Spleen (tissue), 11 donors: ENCODE results near the gene NRXN3. TPM values are rescaled to one million over a fixed set of nuclear protein-coding genes. Genes with fewer than 3 reads are reported as not detected.

Experiments
- DNase-seq: peaks from one replicate; pipeline ENCODE4 v3.0.0-alpha.2; 2020
- H3K27ac ChIP-seq, 8 donors: fragments of 200-600 bp; sonication (generic) in 7 of 8; 1 replicate in 4 of 8; 2 replicates in 4 of 8; pipeline versions ENCODE4 v1.5.0 to v1.8.0; 2016 to 2021; ENCODE audit warnings: inconsistent platforms in 4 of 8, mild to moderate bottlenecking in 4 of 8, moderate library complexity in 1 of 8
- H3K27me3 ChIP-seq, 7 donors: fragments of 200-600 bp; sonication (generic) in 6 of 7; replicated peaks in 1 of 7; 1 replicate in 4 of 7; 2 replicates in 3 of 7; pipeline versions ENCODE4 v1.5.0 to v1.8.0; 2016 to 2021; ENCODE audit warnings: inconsistent platforms in 3 of 7, mild to moderate bottlenecking in 1 of 7
- H3K36me3 ChIP-seq, 6 donors: fragments of 200-600 bp; sonication (generic) in 5 of 6; 1 replicate in 4 of 6; 2 replicates in 2 of 6; pipeline versions ENCODE4 v1.5.0 to v1.8.0; 2016 to 2021; ENCODE audit warnings: inconsistent platforms in 2 of 6
- H3K4me1 ChIP-seq, 6 donors: fragments of 200-600 bp; sonication (generic) in 5 of 6; 1 replicate in 3 of 6; 2 replicates in 3 of 6; pipeline versions ENCODE4 v1.5.0 to v1.8.0; 2016 to 2021; ENCODE audit warnings: inconsistent platforms in 3 of 6
- H3K4me3 ChIP-seq, 8 donors: fragments of 200-600 bp; sonication (generic) in 7 of 8; 1 replicate in 4 of 8; 2 replicates in 4 of 8; pipeline versions ENCODE4 v1.5.0 to v1.8.0; 2016 to 2021; ENCODE audit warnings: inconsistent platforms in 4 of 8, mild to moderate bottlenecking in 4 of 8, moderate library complexity in 2 of 8
- H3K9me3 ChIP-seq, 8 donors: fragments of 200-600 bp; sonication (generic) in 7 of 8; 1 replicate in 4 of 8; 2 replicates in 4 of 8; pipeline versions ENCODE4 v1.5.0 to v1.8.0; 2016 to 2021; ENCODE audit warnings: inconsistent platforms in 4 of 8
- POLR2A ChIP-seq, 3 donors: fragments of 450-650 bp; IDR thresholded peaks; one replicate each; pipeline ENCODE4 v1.5.1; 2017; ENCODE audit warnings: antibody characterized with exemption in 3 of 3, mild to moderate bottlenecking in 1 of 3
- POLR2AphosphoS5 ChIP-seq, 3 donors: sonication (generic); formaldehyde crosslinking; IDR thresholded peaks; one replicate each; pipeline ENCODE4 v1.5.1; 2017; ENCODE audit warnings: antibody characterized with exemption in 3 of 3
- WGBS, 5 donors: extraction: QIAGEN DNeasy Blood & Tissue Kit in 3 of 5; methylation state at CpG; one replicate each; pipeline versions ENCODE4 v1.1.5 to v1.1.7; 2013 to 2018; 5-methylcytosine and 5-hydroxymethylcytosine counted together
- intact Hi-C: fragments of 100-400 bp; cut with DNase I; formaldehyde crosslinking; loops from one replicate; pipeline ENCODE4 v1.15.0; 2023; ENCODE audit warnings: low total_unique reads
- polyA plus RNA-seq, 3 donors: library from polyadenylated mRNA; stranded (reverse); fragments of 200-250 nt; gene quantifications; one replicate each; pipeline ENCODE4 v1.2.1, GENCODE V29; 2013
- total RNA-seq, 7 donors: library from RNA; depleted of rRNA in 3 of 7; stranded (reverse); fragments of >200 nt in 3 of 7; fragmentation: NEBNext Ultra II Directional in 4 of 7; extraction: Animal tissue kit (Norgen Biotek cat#: 25700) in 4 of 7; gene quantifications; one replicate each; pipeline versions ENCODE4 v1.1.0 to v1.2.1, GENCODE V29; 2016 to 2021
- TF ChIP-seq, protein P1 (sequence below), 11 experiments: fragments of 200-600 bp in 7 of 11; fragments of 450-650 bp in 4 of 11; sonication (generic) in 4 of 11; IDR thresholded peaks in 8 of 11; conservative IDR thresholded peaks in 3 of 11; 1 replicate in 7 of 11; 2 replicates in 4 of 11; pipeline versions ENCODE4 v1.4.0 to v1.8.0; 2016 to 2021; ENCODE audit warnings: antibody characterized with exemption in 11 of 11, inconsistent platforms in 4 of 11, mild to moderate bottlenecking in 1 of 11
- donor health status: healthy with polysubstance abuse.
- donor health status: DM: no; HTN: no; CAD: no; lungs with moderate emphysema.
- donor health status: DM: no; HTN: no; CAD: no.
- donor health status: Bipolar disorder and iron deficiency.
- donor health status: healthy.
- donor health status: DM: no; HTN: no; CAD: no.
- donor health status: DM: yes; HTN: yes; CAD: no.

NRXN3 gene
- total and polyA plus RNA-seq, 10 donors: 0.21 to 11.5 (median 1.6) TPM

DNA sequence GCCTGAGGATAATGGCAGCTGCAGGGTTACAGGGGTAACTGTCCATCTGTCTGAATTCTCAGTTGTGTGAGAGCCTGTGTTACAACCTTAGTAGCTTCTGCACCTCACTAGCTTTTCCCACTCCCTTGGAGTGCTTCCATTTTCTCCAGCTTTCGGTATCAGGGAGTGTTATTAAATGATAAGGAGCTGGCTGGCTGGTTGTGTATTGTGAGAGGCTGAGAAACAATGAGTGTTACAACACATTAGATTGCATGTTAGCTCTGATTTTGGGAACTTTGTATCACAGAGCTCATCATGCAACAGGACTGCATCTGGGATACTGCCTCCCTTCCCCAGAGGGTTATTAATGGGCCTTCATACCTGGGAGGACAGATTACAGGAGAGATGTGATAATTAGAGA lies 1317.5 kb downstream of the NRXN3 start:
- no peak for TF ChIP-seq POLR2A (IDR thresholded peaks at IDR 0.05)
- TF ChIP-seq, protein P1, sequence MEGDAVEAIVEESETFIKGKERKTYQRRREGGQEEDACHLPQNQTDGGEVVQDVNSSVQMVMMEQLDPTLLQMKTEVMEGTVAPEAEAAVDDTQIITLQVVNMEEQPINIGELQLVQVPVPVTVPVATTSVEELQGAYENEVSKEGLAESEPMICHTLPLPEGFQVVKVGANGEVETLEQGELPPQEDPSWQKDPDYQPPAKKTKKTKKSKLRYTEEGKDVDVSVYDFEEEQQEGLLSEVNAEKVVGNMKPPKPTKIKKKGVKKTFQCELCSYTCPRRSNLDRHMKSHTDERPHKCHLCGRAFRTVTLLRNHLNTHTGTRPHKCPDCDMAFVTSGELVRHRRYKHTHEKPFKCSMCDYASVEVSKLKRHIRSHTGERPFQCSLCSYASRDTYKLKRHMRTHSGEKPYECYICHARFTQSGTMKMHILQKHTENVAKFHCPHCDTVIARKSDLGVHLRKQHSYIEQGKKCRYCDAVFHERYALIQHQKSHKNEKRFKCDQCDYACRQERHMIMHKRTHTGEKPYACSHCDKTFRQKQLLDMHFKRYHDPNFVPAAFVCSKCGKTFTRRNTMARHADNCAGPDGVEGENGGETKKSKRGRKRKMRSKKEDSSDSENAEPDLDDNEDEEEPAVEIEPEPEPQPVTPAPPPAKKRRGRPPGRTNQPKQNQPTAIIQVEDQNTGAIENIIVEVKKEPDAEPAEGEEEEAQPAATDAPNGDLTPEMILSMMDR (IDR thresholded peaks at IDR 0.05 in 8 of 11, conservative IDR thresholded peaks at IDR 0.05 in 3 of 11): no peak
- no peak for TF ChIP-seq POLR2AphosphoS5 (IDR thresholded peaks at IDR 0.05)
- H3K9me3 ChIP-seq: peaks cover 0 to 5% (median 0%) of the 10 kb centered on the region in 8 donors
- H3K36me3 ChIP-seq: no peaks in the 10 kb centered on the region
- no peak for DNase-seq
- intact Hi-C loops: no loop called here
- WGBS, 5 donors: 31 to 79% (median 64%) methylated on average over 1 of the region's 1 CpG
- no peak overlapping the region for H3K27ac ChIP-seq
- no peaks in the 10 kb centered on the region for H3K27me3 ChIP-seq
- H3K4me3 ChIP-seq: no peak overlapping the region
- H3K4me1 ChIP-seq: no peaks in the 10 kb centered on the region

DNA sequence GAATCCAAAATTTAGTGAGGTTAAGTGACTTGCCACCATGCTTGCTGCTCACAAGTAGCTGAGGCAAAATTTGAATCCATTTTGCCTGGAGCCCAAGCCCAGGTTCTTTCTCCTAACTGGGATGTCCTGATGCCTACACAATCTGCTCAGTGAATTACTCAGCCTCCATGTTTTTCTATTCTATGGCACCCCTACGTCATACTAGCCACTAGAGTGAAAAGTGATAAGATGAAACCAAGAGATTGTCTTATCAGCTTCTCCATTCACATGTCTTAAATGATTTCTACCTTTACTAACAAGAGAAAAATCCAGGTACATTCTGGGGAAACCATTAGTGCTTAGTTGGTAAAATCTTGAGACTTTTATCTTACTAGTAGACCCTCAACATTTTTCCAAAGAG lies 1321.0 kb downstream of the NRXN3 start:
- H3K9me3 ChIP-seq: peaks cover 0 to 5% (median 0%) of the 10 kb centered on the region in 8 donors
- no peak for TF ChIP-seq POLR2A (IDR thresholded peaks at IDR 0.05)
- no peak overlapping the region for H3K4me3 ChIP-seq
- H3K27ac ChIP-seq: no peak overlapping the region
- no peaks in the 10 kb centered on the region for H3K4me1 ChIP-seq
- no peaks in the 10 kb centered on the region for H3K27me3 ChIP-seq
- 53 to 75% (median 68%) methylated on average over 1 of the region's 1 CpG for WGBS, 5 donors
- intact Hi-C loops: no loop called here
- H3K36me3 ChIP-seq: no peaks in the 10 kb centered on the region
- no peak for DNase-seq

DNA sequence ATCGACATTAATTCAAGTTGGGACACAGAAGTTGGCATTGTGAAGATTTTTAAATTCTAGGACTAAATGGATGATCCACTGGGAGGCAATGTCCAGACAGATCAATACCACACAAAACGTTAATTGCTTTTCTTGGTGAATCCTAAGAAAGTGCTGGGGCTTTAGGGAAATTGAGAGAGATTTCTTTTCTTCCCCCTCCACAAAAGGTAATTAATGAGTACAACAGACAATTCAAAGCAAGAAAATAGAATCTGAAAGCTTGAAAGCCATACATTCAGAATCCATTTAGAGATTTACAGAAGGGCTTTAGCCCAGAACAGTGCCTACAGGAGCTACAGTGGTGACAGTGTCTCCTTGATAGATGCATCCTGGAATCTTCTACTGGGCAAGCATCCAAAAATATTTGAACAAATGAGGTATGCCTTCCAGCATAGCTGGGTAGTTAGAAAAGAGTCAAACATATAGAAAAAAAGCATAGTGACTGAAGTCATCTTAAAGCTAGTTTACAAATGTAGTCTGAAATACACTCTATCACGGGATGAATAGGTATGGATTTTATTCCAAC lies 1323.0 kb downstream of the NRXN3 start:
- Histone ChIP-seq H3K27me3 (no peaks in the 10 kb centered on the region), H3K27ac (no peak overlapping the region), H3K36me3 (no peaks in the 10 kb centered on the region), H3K9me3 (peaks cover 0 to 5% (median 0%) of the 10 kb centered on the region in 8 donors), H3K4me3 (no peak overlapping the region), H3K4me1 (no peaks in the 10 kb centered on the region)
- no peak for DNase-seq
- intact Hi-C loops: no loop called here
- 76 to 85% (median 79%) methylated on average over 3 of the region's 3 CpGs for WGBS, 5 donors
- TF ChIP-seq POLR2A (IDR thresholded peaks at IDR 0.05): no peak

DNA sequence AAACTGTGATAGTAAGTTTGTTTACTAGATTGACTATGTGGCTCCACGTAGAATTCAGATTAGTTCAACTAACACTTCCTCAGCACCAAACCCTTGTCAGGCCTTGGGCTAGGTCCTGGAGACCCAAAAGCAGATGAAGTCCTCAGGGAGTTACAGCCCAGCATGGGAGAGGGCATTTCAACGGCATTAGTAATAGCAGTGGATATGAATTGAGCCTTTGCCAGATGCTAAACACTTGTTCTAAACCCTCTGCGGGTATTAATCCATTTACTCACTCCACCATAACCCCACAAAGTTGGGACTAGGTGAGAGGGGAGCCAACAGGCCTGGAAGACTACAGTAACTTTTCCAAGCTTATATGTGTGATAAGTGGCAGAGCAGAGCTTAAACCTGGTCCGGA lies 1326.5 kb downstream of the NRXN3 start:
- no peaks in the 10 kb centered on the region for H3K36me3 ChIP-seq
- no peak for TF ChIP-seq POLR2AphosphoS5 (IDR thresholded peaks at IDR 0.05)
- TF ChIP-seq, protein P1 (IDR thresholded peaks at IDR 0.05 in 8 of 11, conservative IDR thresholded peaks at IDR 0.05 in 3 of 11): no peak
- TF ChIP-seq POLR2A (IDR thresholded peaks at IDR 0.05): no peak
- no peaks in the 10 kb centered on the region for H3K27me3 ChIP-seq
- no peak for DNase-seq
- H3K4me1 ChIP-seq: no peaks in the 10 kb centered on the region
- WGBS, 5 donors: 65 to 94% (median 80%) methylated on average over 4 of the region's 4 CpGs
- no peaks in the 10 kb centered on the region for H3K9me3 ChIP-seq
- no peak overlapping the region for H3K27ac ChIP-seq
- H3K4me3 ChIP-seq: no peak overlapping the region
- intact Hi-C loops: no loop called here

DNA sequence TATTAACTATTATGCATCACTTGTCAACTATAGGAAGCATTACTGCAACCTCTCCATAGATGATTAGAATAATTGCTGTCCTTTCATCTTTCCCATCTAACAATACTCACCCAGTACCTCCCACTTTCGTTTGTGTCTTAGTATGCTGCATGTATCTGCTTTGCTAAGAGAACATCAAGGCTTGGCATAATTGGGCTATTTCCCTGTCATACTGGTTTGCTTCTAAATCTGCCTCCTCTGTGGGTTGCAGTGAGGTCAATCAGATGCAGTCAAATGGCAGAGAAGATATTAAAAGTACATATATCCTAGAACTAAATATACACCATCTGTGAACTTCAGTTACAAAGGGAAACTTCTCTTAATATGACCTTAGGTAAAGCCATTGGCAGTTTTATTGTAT lies 1330.3 kb downstream of the NRXN3 start:
- Histone ChIP-seq H3K27ac (no peak overlapping the region), H3K4me3 (no peak overlapping the region), H3K36me3 (no peaks in the 10 kb centered on the region), H3K27me3 (no peaks in the 10 kb centered on the region), H3K4me1 (no peaks in the 10 kb centered on the region), H3K9me3 (no peaks in the 10 kb centered on the region)
- DNase-seq: no peak
- TF ChIP-seq, protein P1 (IDR thresholded peaks at IDR 0.05 in 8 of 11, conservative IDR thresholded peaks at IDR 0.05 in 3 of 11): no peak
- TF ChIP-seq POLR2A (IDR thresholded peaks at IDR 0.05) (no peak), POLR2AphosphoS5 (IDR thresholded peaks at IDR 0.05) (no peak)
- intact Hi-C loops: no loop called here
- WGBS, 5 donors: 24 to 55% (median 30%) methylated on average over 1 of the region's 1 CpG
